ENCODE measurements around the gene TRIM75.

- TF ChIP-seq, protein P1, sequence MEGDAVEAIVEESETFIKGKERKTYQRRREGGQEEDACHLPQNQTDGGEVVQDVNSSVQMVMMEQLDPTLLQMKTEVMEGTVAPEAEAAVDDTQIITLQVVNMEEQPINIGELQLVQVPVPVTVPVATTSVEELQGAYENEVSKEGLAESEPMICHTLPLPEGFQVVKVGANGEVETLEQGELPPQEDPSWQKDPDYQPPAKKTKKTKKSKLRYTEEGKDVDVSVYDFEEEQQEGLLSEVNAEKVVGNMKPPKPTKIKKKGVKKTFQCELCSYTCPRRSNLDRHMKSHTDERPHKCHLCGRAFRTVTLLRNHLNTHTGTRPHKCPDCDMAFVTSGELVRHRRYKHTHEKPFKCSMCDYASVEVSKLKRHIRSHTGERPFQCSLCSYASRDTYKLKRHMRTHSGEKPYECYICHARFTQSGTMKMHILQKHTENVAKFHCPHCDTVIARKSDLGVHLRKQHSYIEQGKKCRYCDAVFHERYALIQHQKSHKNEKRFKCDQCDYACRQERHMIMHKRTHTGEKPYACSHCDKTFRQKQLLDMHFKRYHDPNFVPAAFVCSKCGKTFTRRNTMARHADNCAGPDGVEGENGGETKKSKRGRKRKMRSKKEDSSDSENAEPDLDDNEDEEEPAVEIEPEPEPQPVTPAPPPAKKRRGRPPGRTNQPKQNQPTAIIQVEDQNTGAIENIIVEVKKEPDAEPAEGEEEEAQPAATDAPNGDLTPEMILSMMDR (IDR thresholded peaks at IDR 0.05; ENCODE audit: insufficient read depth, low read depth, low read length), result no peak
- TF ChIP-seq EZH2 (IDR thresholded peaks at IDR 0.05; ENCODE audit: insufficient read depth, low read length), result no peak
Observed at GRCh38 chr4:165088366-165088765, 34.7 kb downstream of the TRIM75 start.
